Stimulated activated CD8-positive, alpha-beta memory T cell treated with anti-CD3 and anti-CD28 coated beads, Interleukin-7, amount 100 ng/mL, for 4 hours (primary cell): ENCODE data around the gene SLBP.
"Not testable (repeated sequence)": the region's sequence is repeated elsewhere in the genome, so short reads cannot be mapped to it uniquely, and the experiment has no call there.

Experiments used
- DNase-seq, 2 donors: peaks; one replicate each; pipeline ENCODE4 v3.0.0-alpha.2; 2020; ENCODE audit warnings: low read depth in 2 of 2

The SLBP gene

DNA sequence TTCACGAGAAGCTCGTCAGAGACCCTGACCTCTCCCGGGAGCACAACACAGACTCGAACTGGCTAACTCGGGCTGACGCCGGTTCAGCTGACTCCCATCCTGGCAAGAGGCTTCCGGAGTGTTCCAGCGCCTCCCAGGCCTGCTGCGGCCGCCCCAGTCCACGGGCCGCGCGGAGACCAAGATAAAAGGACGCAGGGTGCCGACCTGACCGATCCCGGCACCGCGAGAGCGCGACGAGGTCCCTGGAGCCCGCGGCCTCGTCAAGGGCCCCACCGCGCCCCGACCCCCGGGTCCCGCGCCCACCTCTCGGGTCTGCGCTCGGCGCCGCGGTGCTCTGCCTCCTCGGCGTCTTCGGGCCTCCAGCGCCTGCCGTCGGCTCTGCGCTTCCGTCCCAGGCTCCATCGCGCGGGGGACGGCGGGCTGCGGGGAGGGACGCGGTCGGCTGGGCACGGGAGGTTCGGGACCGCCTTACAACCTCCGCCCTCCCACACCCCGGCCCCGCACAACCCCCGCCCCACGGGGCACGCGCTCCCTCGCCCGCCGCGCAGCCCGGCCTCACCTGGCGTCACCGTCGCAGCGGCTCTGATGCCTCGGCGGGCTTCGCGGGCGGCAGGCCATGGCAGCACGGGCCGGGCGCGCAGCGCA lies 426 bp downstream of the SLBP start:
- DNase-seq = no peak

GRCh38 chr4:1711055-1711570 lies 1.0 kb downstream of the SLBP start:
- no peak for DNase-seq

- DNase-seq = no peak
These were observed 3.5 kb downstream of the SLBP start for GRCh38 chr4:1708581-1708980.

DNA sequence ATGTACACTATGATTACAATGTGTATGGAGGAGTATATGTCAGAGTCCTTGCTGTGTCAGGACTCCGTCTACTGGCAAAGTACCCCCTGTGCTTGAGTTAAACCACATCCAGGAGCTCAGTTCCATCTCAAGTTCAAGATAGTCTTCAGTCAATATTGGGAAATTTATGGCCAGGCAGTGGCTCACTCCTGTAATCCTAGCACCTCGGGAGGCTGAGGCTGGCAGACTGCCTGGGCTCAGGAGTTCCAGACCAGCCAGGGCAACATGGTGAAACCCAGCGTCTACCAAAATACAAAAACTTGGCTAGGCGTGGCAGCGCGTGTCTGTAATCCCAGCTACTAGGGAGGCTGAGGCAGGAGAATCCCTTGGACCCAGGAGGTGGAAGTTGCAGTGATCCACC lies 5.8 kb downstream of the SLBP start:
- DNase-seq = no peak

- no peak for DNase-seq
These were observed 6.4 kb downstream of the SLBP start for GRCh38 chr4:1705732-1706131.

DNA sequence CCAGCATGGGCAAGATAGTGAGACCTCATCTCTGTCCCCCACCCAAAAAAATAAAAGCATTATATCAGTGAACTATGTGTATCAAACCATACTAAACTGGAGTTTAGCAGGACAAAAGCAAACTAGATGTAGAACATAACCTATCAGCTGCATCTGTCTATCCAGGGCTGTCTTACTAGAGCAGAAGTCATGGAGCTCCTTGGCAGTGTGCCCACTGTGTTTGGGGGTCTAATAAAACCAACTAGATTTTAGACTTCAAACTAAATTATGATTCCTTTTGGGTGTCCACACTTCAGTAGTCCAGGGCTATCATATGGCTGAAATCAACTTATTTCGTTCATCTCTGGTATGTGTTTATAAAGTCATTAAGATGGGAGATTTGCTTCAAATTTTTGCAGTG lies 8.3 kb downstream of the SLBP start:
- DNase-seq = no peak

GRCh38 chr4:1701671-1702070 lies 10.4 kb downstream of the SLBP start:
- DNase-seq = not testable (repeated sequence)

GRCh38 chr4:1695913-1696312 lies 16.2 kb downstream of the SLBP start:
- DNase-seq = no peak

- DNase-seq = peak; percentile 52 to 65
These were observed 18.8 kb downstream of the SLBP start for GRCh38 chr4:1693131-1693896.

DNA sequence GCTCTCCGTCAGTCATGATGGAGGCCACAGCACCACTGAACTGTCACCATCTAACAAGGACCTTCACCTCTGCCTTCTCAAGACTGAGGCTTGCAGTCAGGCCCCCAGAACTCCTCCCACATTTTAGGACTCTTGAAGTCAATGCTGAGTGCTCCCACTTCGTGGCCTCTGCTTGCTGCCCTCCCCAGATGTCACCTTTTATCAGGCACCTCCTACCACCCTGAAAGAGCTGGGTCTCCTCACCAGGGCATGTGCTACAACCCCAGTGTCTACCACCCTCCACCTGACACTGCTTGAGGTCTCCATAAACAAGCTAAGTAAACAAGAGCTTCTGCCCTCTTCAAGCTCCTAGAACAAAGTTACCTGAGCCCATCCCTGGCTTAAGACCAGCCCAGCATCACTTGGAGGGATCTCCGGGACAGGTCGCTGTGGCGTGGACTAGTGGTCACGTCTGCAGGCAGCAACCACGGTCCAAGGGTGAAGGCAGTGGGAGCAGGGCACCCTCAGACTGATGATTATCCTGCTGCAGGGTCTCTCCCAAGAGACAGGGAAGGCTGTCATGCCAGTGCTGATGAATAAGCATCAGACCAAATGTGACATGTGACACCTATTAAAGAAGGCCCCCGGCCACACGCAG lies 20.3 kb downstream of the SLBP start:
- no peak for DNase-seq

DNA sequence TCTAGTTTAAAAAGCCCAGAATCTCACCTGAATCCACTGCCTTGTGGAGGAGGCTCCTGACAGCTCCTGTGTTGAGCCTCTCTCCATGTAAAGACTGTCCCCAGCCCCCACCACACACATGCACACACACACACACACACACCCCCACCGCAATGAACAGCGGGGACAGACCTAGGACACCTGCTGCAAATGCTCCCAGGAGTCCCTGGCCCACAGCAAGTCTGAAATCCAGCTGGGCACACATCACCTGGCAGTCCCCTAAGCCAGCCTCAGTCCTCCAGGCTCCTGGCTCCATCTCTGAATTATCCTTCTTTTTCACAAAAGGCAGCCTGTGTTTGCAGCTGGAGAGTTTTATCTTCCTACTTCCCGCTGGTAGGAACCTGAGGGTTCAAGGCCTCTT lies 21.4 kb downstream of the SLBP start:
- no peak for DNase-seq

DNA sequence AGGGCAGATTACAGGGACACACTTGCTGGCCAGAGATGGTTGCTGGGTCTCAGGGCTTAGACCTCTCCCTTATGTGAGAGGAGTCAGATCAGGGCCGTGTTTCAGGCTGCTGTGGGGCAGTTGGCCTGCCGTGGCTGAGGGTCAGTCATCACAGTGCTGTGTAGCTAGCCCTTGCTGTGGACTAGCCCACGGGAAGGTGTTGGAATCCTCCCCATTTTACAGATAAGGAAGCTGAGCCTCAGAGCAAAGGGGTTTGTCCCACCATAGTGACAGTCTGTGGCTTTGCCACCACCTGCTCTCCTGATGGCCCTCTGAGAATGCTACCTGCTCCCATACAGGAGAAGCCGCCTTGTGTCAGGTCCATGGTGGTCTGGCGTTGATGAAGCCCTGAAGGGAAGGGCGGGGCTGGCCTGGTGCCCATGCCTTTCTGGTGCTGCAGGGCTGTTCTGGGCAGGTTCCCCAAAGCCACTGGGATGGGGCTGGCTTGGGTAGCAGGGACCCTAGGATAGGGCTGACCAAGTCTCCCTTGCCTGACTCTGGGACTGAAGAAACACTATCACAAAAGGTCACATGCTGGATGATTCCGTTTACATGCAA lies 25.6 kb downstream of the SLBP start:
- no peak for DNase-seq

GRCh38 chr4:1685235-1686150 lies 26.6 kb downstream of the SLBP start:
- no peak for DNase-seq

DNA sequence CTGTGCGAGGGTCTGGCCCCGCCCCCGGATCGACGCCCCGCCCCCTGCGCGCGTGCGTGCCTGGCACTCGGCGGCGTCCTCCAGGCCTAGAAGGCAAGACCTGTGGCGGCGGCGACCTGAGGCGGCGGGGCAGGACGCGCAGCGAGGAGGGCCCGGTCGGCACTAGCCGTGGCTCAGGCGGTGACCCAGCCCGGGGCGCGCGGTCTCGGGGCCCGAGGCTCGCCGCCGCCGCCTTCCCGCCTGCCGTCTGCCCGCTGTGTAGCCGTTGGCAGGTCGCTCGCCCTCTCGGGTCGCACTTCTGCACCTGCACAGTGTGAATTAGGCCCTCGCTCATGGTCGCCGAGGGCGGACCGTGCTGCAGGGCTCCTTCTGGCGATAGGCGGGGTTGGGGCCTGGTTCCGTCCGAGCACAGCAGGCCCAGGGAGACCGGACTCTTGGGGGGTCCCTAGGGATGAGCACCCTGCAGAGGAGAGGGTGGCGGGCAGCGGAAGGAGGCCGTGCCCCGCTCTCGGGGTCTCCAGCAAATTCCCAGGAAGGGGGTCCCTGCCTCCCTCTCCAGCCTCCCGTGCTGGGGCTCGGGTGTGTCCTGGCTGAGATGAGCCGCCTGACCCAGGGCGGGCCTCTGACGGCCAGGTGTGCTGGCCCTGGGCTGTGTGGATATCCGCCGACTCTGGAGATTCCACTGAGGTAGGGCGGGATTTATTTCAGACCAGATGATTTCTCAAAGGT lies 27.4 kb downstream of the SLBP start:
- DNase-seq = peak in 1 of 2 donors; percentile 78

DNA sequence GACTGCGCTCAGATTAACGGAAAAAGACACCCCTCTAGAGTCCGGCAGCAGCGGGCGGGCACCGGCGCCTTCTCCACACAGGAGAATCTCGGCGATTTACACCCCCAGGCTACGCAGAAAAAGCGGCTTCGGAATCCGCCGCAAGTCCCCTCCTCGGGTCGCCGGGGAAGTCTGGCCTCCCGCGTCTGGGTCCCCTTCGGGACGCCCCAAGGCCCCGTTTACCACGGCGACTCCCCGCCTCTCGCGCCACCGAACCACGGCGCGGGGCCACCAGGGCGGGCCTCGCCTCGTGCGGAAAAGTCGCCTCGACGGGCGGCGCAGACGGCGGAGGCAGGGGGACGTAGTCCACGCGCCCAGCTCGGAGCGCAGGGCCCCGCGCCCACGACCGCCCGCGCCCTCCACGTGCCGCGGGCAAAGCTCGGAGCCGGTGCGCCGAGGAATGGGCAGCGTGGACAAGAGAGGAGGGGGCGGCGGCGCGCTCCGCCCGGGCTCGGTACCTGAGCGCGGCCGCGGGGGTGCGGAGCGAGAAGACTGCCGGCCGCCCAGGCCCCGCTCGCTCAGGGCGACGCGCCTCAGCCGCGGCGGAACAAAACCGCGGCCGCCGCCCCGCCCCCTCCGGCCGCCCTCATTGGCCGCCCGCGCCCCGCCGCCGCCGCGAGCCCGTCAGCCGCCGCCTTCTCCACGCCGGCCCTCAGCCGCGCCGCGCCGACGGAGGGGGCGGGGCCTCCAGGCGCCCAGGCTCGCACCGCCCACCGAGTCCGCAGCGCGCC lies 28.2 kb downstream of the SLBP start, which contains the start of gene FAM53A:
Gene FAM53A, minus strand, starts transcription at position 578 of the 770 bp plus-strand sequence. CDS start 15,572 bp downstream, outside the sequence.
- peak; percentile 2 to 92 for DNase-seq

- no peak for DNase-seq
These were observed 28.8 kb downstream of the SLBP start for GRCh38 chr4:1683261-1683735.

DNA sequence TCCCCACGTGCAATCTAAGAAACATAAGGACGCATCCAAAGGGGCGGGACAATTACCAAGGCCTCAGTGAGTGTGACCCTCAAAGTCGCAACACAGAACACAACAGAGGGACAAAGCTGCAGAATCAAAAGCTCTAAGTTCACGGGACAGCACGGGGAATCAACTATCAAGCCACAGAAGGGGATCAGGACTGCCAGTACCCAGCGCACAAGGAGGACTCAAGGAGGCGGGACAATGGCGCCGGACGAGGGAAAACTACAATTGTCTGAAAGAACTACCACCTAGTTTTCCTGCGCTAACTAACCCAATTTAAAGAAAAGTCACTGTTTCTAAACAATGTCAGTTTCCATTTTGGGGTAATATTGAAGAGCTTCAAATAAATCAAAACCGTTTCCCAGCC lies 29.3 kb downstream of the SLBP start:
- no peak for DNase-seq

DNA sequence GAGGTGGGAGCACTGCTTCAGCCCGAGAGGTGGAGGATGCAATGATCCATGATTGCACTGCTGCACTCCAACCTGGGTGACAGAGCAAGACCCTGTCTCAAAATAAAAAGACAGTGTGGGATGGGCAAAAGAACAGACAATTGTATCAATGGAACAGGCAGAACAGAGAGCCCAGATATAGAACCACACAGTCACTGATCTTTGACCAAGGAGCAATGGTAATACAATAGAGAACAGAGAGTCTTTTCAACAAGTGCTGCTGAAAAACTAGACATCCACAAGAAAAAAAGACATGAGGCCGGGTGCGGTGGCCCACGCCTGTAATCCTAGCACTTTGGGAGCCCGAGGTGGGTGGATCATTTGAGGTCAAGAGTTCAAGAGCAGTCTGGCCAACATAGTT lies 33.9 kb downstream of the SLBP start:
- DNase-seq = no peak
